Right lobe of liver (tissue), 4 donors: ENCODE data around the gene CMKLR1.

Experiments used
- POLR2A ChIP-seq: fragments of 450-650 bp; IDR thresholded peaks from one replicate; pipeline ENCODE4 v1.6.1; 2017; ENCODE audit warnings: antibody characterized with exemption, mild to moderate bottlenecking
- TF ChIP-seq, protein P1 (sequence below), 4 donors: fragments of 200-600 bp in 3 of 4; fragments of 450-650 bp in 1 of 4; IDR thresholded peaks; one replicate each; pipeline versions ENCODE4 v1.5.1 to v1.8.0; 2016 to 2022; ENCODE audit warnings: antibody characterized with exemption in 4 of 4, mild to moderate bottlenecking in 2 of 4
- donor health status: DM: no; HTN: no; CAD: no.
- donor health status: DM: no; HTN: no; CAD: no.
- donor health status: DM: no; HTN: yes; CAD: no.

DNA sequence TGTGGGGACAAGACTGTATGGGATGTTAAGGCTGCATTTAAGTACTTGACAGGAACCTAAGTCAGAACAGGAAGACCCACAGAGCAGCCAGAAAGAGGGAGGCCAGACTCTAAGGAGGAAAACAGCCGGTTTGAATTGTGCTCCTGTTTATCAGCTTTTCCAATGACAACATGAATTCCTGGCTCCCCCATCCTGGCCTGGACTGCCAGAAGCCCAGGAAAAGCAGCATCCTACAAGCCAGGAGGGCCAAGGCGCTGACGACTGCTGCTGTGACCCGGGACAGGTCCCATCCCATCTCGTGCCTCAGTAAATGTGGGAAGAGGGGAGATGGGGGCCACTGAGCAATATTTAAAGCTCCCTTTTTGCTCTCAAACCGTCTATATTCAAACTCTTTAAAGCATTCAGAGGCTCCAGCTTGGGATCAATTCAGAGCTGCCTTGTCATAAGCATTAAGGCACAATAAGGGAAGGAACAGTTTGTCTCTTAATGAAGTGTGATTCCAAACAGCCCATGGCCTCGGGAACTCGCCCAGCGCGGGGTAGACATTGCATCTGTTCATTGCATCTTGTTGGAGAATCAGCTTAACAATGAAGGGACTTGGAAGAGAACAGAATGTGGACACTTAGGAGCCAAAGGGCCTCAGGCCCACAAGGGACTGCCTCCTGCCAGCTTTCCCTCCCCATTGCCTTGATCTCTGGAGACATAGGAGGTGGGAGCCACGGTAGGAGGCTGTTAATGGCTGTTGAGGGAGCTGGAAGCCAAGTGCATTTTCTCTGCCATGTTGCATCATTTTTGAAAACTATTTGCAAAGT lies 49.6 kb downstream of the CMKLR1 start:
- TF ChIP-seq, protein P1, sequence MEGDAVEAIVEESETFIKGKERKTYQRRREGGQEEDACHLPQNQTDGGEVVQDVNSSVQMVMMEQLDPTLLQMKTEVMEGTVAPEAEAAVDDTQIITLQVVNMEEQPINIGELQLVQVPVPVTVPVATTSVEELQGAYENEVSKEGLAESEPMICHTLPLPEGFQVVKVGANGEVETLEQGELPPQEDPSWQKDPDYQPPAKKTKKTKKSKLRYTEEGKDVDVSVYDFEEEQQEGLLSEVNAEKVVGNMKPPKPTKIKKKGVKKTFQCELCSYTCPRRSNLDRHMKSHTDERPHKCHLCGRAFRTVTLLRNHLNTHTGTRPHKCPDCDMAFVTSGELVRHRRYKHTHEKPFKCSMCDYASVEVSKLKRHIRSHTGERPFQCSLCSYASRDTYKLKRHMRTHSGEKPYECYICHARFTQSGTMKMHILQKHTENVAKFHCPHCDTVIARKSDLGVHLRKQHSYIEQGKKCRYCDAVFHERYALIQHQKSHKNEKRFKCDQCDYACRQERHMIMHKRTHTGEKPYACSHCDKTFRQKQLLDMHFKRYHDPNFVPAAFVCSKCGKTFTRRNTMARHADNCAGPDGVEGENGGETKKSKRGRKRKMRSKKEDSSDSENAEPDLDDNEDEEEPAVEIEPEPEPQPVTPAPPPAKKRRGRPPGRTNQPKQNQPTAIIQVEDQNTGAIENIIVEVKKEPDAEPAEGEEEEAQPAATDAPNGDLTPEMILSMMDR (IDR thresholded peaks at IDR 0.05), result no peak
- no peak for TF ChIP-seq POLR2A
